HCT116 (cell line): Measurements from ENCODE around the gene HIP1. TPM values are rescaled to one million over a fixed set of nuclear protein-coding genes. Genes with fewer than 3 reads are reported as not detected.
"Not testable (repeated sequence)": the region's sequence is repeated elsewhere in the genome, so short reads cannot be mapped to it uniquely, and the experiment has no call there.

Source experiments
- ATAC-seq: fragments of 200-7000 bp; cut with Tn5 transposase; 2 replicates; pipeline ENCODE4 v1.9.1; 2020; ENCODE audit warnings: mild to moderate bottlenecking, moderate library complexity
- BruUV-seq: library from RNA; stranded (reverse); fragments of 400-500 nt; replicated peaks from 2 replicates; lab custom pipeline; 2021; lab: Mats Ljungman, UMichigan
- CTCF ChIA-PET: fragments of 300-600 bp; sonication (Branson Sonifier 250); formaldehyde crosslinking; loops from one replicate; lab custom pipeline; 2021; ENCODE audit warnings: antibody characterized with exemption; lab: Charles Lee
- POLR2A ChIA-PET: fragments of 300-600, 350-600 bp; sonication (Branson Sonifier 250); formaldehyde crosslinking; loops from one replicate; lab custom pipeline; 2021; ENCODE audit warnings: antibody characterized with exemption; lab: Charles Lee
- RAD21 ChIA-PET, 2 experiments: fragments of 300-600 bp; sonication (Branson Sonifier 250); formaldehyde crosslinking; loops; one replicate each; lab custom pipeline; 2023; ENCODE audit warnings: low total read pairs in 2 of 2; ENCODE audit not compliant: uncharacterized antibody in 2 of 2, unreplicated experiment in 2 of 2, low non-redundant PET in 1 of 2; lab: Charles Lee
- DNase-seq: peaks from one replicate; pipeline ENCODE4 v3.0.0-alpha.2; 2010; ENCODE audit warnings: low read depth, low spot score
- H2AFZ ChIP-seq: fragments of 200-600 bp; shearing (Covaris generic), sonication (generic); 2 replicates; pipeline ENCODE4 v1.6.1; 2017; ENCODE audit warnings: low read depth, mixed run types, mixed read lengths, antibody characterized with exemption, low read length; ENCODE audit not compliant: poor library complexity, severe bottlenecking
- H3K27ac ChIP-seq: 2 replicates; pipeline ENCODE4 v1.5.1; 2012; ENCODE audit warnings: low read depth, low read length
- H3K27me3 ChIP-seq: fragments of 200-600 bp; sonication (generic); 2 replicates; pipeline ENCODE4 v1.6.1; 2016; ENCODE audit warnings: mixed run types, low read length, mixed read lengths; ENCODE audit not compliant: insufficient read depth
- H3K36me3 ChIP-seq, 2 experiments: fragments of 200-500 bp in 1 of 2; fragments of 200-600 bp in 1 of 2; sonication (Bioruptor generic) in 1 of 2; sonication (generic) in 1 of 2; 2 replicates each; pipeline versions ENCODE4 v1.5.1 to v1.6.1; 2014 to 2016; ENCODE audit warnings: low read length in 2 of 2, inconsistent platforms in 1 of 2, mixed read lengths in 1 of 2, mixed run types in 1 of 2; ENCODE audit not compliant: insufficient read depth in 2 of 2, control insufficient read depth in 1 of 2
- H3K4me1 ChIP-seq, 2 experiments: fragments of 200-600 bp in 1 of 2; sonication (generic) in 1 of 2; 2 replicates each; pipeline versions ENCODE4 v1.5.1 to v1.6.1; 2012 to 2017; ENCODE audit warnings: low read length in 2 of 2, inconsistent platforms in 1 of 2, mild to moderate bottlenecking in 1 of 2, mixed read lengths in 1 of 2, mixed run types in 1 of 2, moderate library complexity in 1 of 2; ENCODE audit not compliant: insufficient read depth in 2 of 2, control insufficient read depth in 1 of 2
- H3K4me2 ChIP-seq: fragments of 200-600 bp; sonication (generic); 2 replicates; pipeline ENCODE4 v1.6.1; 2017; ENCODE audit warnings: mixed run types, low read length, mixed read lengths
- H3K4me3 ChIP-seq, 2 experiments: fragments of 200-600 bp in 1 of 2; sonication (generic) in 1 of 2; replicated peaks in 1 of 2; 2 replicates each; pipeline ENCODE4 v1.5.1; 2011 to 2016; ENCODE audit warnings: low read length in 2 of 2, control low read depth in 1 of 2, low read depth in 1 of 2, mild to moderate bottlenecking in 1 of 2, mixed read lengths in 1 of 2, mixed run types in 1 of 2
- H3K79me2 ChIP-seq: fragments of 200-600 bp; sonication (generic); 2 replicates; pipeline ENCODE4 v1.6.1; 2017; ENCODE audit warnings: mild to moderate bottlenecking, mixed run types, low read length, moderate library complexity, mixed read lengths; ENCODE audit not compliant: insufficient read depth
- H3K9ac ChIP-seq: fragments of 200-600 bp; sonication (generic); 2 replicates; pipeline ENCODE4 v1.6.1; 2016; ENCODE audit warnings: low read length, mixed read lengths
- H3K9me2 ChIP-seq: fragments of 200-600 bp; sonication (generic), shearing (Covaris generic); 2 replicates; pipeline ENCODE4 v1.6.1; 2017; ENCODE audit warnings: mixed run types, mild to moderate bottlenecking, moderate library complexity; ENCODE audit not compliant: insufficient read depth
- H3K9me3 ChIP-seq, 2 experiments: fragments of 200-500 bp in 1 of 2; fragments of 200-600 bp in 1 of 2; sonication (Bioruptor generic) in 1 of 2; sonication (generic) in 1 of 2; 2 replicates each; pipeline ENCODE4 v1.6.1; 2014 to 2017; ENCODE audit warnings: low read length in 2 of 2, mixed read lengths in 2 of 2, inconsistent platforms in 1 of 2, low read depth in 1 of 2, mild to moderate bottlenecking in 1 of 2, mixed run types in 1 of 2, moderate library complexity in 1 of 2; ENCODE audit not compliant: control insufficient read depth in 1 of 2, insufficient read depth in 1 of 2
- H4K20me1 ChIP-seq: fragments of 200-600 bp; sonication (generic), shearing (Covaris generic); 2 replicates; pipeline ENCODE4 v1.6.1; 2017; ENCODE audit warnings: mixed run types, mild to moderate bottlenecking, moderate library complexity; ENCODE audit not compliant: insufficient read depth
- EZH2 ChIP-seq: fragments of 200-600 bp; sonication (generic); IDR thresholded peaks from 2 replicates; pipeline ENCODE4 v1.6.1; 2017; ENCODE audit warnings: antibody characterized with exemption, mixed run types
- FOSL1 ChIP-seq: IDR thresholded peaks from 2 replicates; pipeline ENCODE4 v1.6.1; 2012; ENCODE audit warnings: low read depth
- RAD21 ChIP-seq: IDR thresholded peaks from 2 replicates; pipeline ENCODE4 v1.6.1; 2012; ENCODE audit warnings: low read depth, mild to moderate bottlenecking
- SRF ChIP-seq: IDR thresholded peaks from 2 replicates; pipeline ENCODE4 v1.6.1; 2012; ENCODE audit warnings: low read depth
- TCF7L2 ChIP-seq: IDR thresholded peaks from 2 replicates; pipeline ENCODE4 v1.7.0; 2011; ENCODE audit warnings: borderline replicate concordance, inconsistent platforms; ENCODE audit not compliant: insufficient read depth, insufficient read length; ENCODE audit errors: extremely low read depth
- YY1 ChIP-seq: IDR thresholded peaks from 2 replicates; pipeline ENCODE4 v1.6.1; 2011; ENCODE audit warnings: low read length, low read depth, moderate library complexity, mild to moderate bottlenecking; ENCODE audit not compliant: insufficient replicate concordance; ENCODE audit errors: extremely low read depth
- ZFX ChIP-seq: fragments of 450-650 bp; IDR thresholded peaks from 2 replicates; pipeline ENCODE4 v1.6.1; 2017
- intact Hi-C: fragments of 100-400 bp; cut with micrococcal nuclease; formaldehyde crosslinking; loops from 2 replicates; pipeline ENCODE4 v1.10.0; 2022
- total RNA-seq: library from RNA; stranded (reverse); gene quantifications from one replicate; pipeline ENCODE4 v1.2.1, GENCODE V29; 2021; ENCODE audit not compliant: unreplicated experiment

The HIP1 gene
- total RNA-seq, 1 experiment from 2014 or later: 22.1 TPM

DNA sequence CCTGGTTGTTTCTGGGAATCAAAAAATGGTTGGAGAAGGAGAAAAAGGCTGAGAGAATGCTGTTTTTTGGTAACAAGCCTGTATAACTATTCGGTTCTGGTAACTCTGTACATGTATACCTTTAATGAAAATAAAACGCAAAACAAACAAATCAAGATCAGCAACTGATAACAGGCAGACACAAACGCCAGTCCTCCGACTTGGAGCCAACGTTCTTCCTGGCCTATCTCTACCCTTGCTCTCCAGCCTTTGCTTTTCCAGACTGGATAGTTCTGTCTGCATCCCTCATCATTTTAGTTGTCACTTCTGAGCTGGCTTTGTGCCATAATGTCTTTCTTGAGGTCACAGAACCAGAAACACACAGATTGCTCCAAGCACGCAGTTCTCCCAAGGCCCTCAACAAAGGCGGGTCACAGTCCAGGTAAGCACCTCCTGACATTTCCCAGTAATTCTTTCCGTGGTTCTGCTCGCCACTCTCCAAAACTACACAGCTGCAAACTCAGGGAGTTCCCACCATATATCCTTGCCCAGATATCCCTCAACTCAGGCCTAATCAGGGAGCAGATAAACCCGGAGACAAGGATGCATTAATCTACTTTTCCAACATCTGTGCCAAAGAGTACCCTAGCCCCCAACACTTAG is 20.2 kb downstream of the HIP1 start:
- Histone ChIP-seq H3K9me3 (no peaks in the 10 kb centered on the region), H4K20me1 (no peaks in the 10 kb centered on the region), H3K9me2 (no peaks in the 10 kb centered on the region), H3K9ac (no peak overlapping the region), H2AFZ (no peak overlapping the region), H3K4me2 (no peak overlapping the region), H3K79me2 (no peaks in the 10 kb centered on the region), H3K36me3 (no peaks in the 10 kb centered on the region), H3K27me3 (no peaks in the 10 kb centered on the region), H3K4me3 (no peak overlapping the region), H3K27ac (no peak overlapping the region), H3K4me1 (peaks cover 9 to 15% of the 10 kb centered on the region in 2 experiments)
- POLR2A ChIA-PET: interaction anchor here (2.4 kb wide), 1 partner anchor 10 kb away, joined by 8 read pairs; no protein-coding TSS in a partner anchor
- no TSS peak for BruUV-seq
- CTCF ChIA-PET: no interaction called here
- DNase-seq (no peak), ATAC-seq (no peak)
- intact Hi-C loops: no loop called here
- TF ChIP-seq RAD21 (no peak), ZFX (no peak), YY1 (no peak), SRF (no peak), EZH2 (no peak), FOSL1 (no peak), TCF7L2 (no peak)
- RAD21 ChIA-PET: no interaction called here

DNA sequence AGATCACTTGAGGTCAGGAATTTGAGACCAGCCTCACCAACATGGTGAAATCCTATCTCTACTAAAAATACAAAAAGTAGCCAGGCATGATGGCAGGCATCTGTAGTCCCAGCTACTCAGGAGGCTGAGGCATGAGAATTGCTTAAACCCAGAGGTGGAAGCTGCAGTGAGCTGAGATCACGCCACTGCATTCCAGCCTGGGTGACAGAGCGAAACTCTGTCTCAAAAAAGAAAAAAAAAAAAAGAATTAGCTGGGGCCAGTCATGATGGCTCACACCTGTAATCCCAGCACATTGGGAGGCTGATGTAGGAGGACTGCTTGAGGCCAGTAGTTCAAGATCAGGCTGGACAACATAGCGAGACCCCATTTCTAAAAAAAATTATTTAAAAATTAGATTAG is 21.0 kb downstream of the HIP1 start:
- H3K79me2 ChIP-seq, H3K9me3 ChIP-seq, intact Hi-C loops, H4K20me1 ChIP-seq, BruUV-seq, H3K36me3 ChIP-seq, DNase-seq, H3K4me2 ChIP-seq, CTCF ChIA-PET, H3K9me2 ChIP-seq, RAD21 ChIA-PET, H3K9ac ChIP-seq, H3K27ac ChIP-seq, H3K4me3 ChIP-seq, H3K27me3 ChIP-seq, ATAC-seq, H2AFZ ChIP-seq: not testable (repeated sequence)
- peaks cover 9 to 15% of the 10 kb centered on the region in 2 experiments for H3K4me1 ChIP-seq
- POLR2A ChIA-PET: interaction anchor here (2.4 kb wide), 1 partner anchor 11 kb away, joined by 8 read pairs; no protein-coding TSS in a partner anchor
